Fibroblast of lung (primary cell): ENCODE data around the gene SESN1. TPM values are rescaled to one million over a fixed set of nuclear protein-coding genes. Genes with fewer than 3 reads are reported as not detected.

Experiments
- DNase-seq, 2 donors: peaks; one replicate each; pipeline versions ENCODE4 v3.0.0 to v3.0.0-alpha.2; 2010; ENCODE audit warnings: low read depth in 2 of 2
- H2AFZ ChIP-seq: 2 replicates; pipeline ENCODE4 v1.5.1; 2012; ENCODE audit warnings: low read length, control low read depth, inconsistent platforms
- H3K27ac ChIP-seq: 2 replicates; pipeline ENCODE4 v1.5.1; 2011; ENCODE audit warnings: low read length, control low read depth; ENCODE audit not compliant: insufficient read depth
- H3K27me3 ChIP-seq: 2 replicates; pipeline ENCODE4 v1.5.1; 2011; ENCODE audit warnings: mild to moderate bottlenecking, low read length; ENCODE audit not compliant: control insufficient read depth, insufficient read depth
- H3K36me3 ChIP-seq: 2 replicates; pipeline ENCODE4 v1.5.1; 2011; ENCODE audit warnings: low read length; ENCODE audit not compliant: control insufficient read depth, insufficient read depth
- H3K4me1 ChIP-seq: 2 replicates; pipeline ENCODE4 v1.5.1; 2011; ENCODE audit warnings: low read length; ENCODE audit not compliant: control insufficient read depth, insufficient read depth; ENCODE audit errors: extremely low read depth
- H3K4me2 ChIP-seq: 2 replicates; pipeline ENCODE4 v1.5.1; 2011; ENCODE audit warnings: low read length, control low read depth; ENCODE audit not compliant: insufficient read depth; ENCODE audit errors: extremely low read depth
- H3K4me3 ChIP-seq, 4 experiments: fragments of 200-600 bp in 1 of 4; sonication (generic) in 1 of 4; replicated peaks in 1 of 4; 2 replicates each; pipeline ENCODE4 v1.5.1; 2011 to 2016; ENCODE audit warnings: low read length in 4 of 4, low read depth in 3 of 4, mild to moderate bottlenecking in 3 of 4, control low read depth in 2 of 4, inconsistent platforms in 1 of 4, mixed read lengths in 1 of 4; ENCODE audit not compliant: insufficient read depth in 1 of 4; ENCODE audit errors: control extremely low read depth in 1 of 4
- H3K79me2 ChIP-seq: 2 replicates; pipeline ENCODE4 v1.5.1; 2012; ENCODE audit warnings: mild to moderate bottlenecking, low read length, inconsistent platforms; ENCODE audit not compliant: control insufficient read depth, insufficient read depth
- H3K9ac ChIP-seq: 2 replicates; pipeline ENCODE4 v1.5.1; 2011; ENCODE audit warnings: mild to moderate bottlenecking, low read length, control low read depth; ENCODE audit not compliant: insufficient read depth
- H3K9me3 ChIP-seq: 2 replicates; pipeline ENCODE4 v1.5.1; 2012; ENCODE audit warnings: low read depth, low read length; ENCODE audit not compliant: control insufficient read depth, insufficient read depth
- H4K20me1 ChIP-seq: 2 replicates; pipeline ENCODE4 v1.5.1; 2011; ENCODE audit warnings: low read length; ENCODE audit not compliant: control insufficient read depth, insufficient read depth; ENCODE audit errors: extremely low read depth
- CTCF ChIP-seq, 2 donors: IDR thresholded peaks in 1 of 2; conservative IDR thresholded peaks in 1 of 2; 1 replicate in 1 of 2; 2 replicates in 1 of 2; pipeline ENCODE4 v1.5.1; 2011 to 2012; ENCODE audit warnings: low read length in 2 of 2, control low read depth in 1 of 2, inconsistent platforms in 1 of 2, low read depth in 1 of 2, mild to moderate bottlenecking in 1 of 2
- EZH2 ChIP-seq: IDR thresholded peaks from 2 replicates; pipeline ENCODE4 v1.5.1; 2012; ENCODE audit warnings: low read length, control low read depth, mild to moderate bottlenecking; ENCODE audit errors: missing control alignments
- polyA plus RNA-seq, 2 donors: library from polyadenylated mRNA; depleted of rRNA in 1 of 2; stranded (reverse) in 1 of 2; unstranded in 1 of 2; fragments of >200 nt; gene quantifications; 2 replicates each; pipeline ENCODE4 v1.2.1, GENCODE V29; 2011 to 2012; ENCODE audit warnings: missing spikeins in 1 of 2
- total RNA-seq: library from RNA; depleted of rRNA; stranded (reverse); fragments of >200 nt; gene quantifications from 2 replicates; pipeline ENCODE4 v1.2.1, GENCODE V29; 2014

The SESN1 gene
- total and polyA plus RNA-seq, 2 donors (not counting 1 experiment from before 2014, with no cell fraction given) = 16.7 to 34.5 TPM

GRCh38 chr6:108958900-108959770, 135.5 kb downstream of the SESN1 start:
- no peak for TF ChIP-seq CTCF (conservative IDR thresholded peaks at IDR 0.05 in 1 of 2, IDR thresholded peaks at IDR 0.05 in 1 of 2; ENCODE audit: low read depth in 1 of 2, low read length in 2 of 2)
- TF ChIP-seq EZH2 = no peak
- no peak overlapping the region for H3K4me3 ChIP-seq
- H3K27ac ChIP-seq = no peak overlapping the region
- no peaks in the 10 kb centered on the region for H3K79me2 ChIP-seq
- H3K9me3 ChIP-seq = no peaks in the 10 kb centered on the region
- H2AFZ ChIP-seq = no peak overlapping the region
- no peak overlapping the region for H3K4me2 ChIP-seq
- no peaks in the 10 kb centered on the region for H3K4me1 ChIP-seq
- no peaks in the 10 kb centered on the region for H3K27me3 ChIP-seq
- no peak for DNase-seq
- H3K9ac ChIP-seq = no peak overlapping the region
- no peaks in the 10 kb centered on the region for H4K20me1 ChIP-seq
- H3K36me3 ChIP-seq = no peaks in the 10 kb centered on the region

- H3K27me3 ChIP-seq = no peaks in the 10 kb centered on the region
- H3K9ac ChIP-seq = no peak overlapping the region
- H3K79me2 ChIP-seq = no peaks in the 10 kb centered on the region
- H3K27ac ChIP-seq = no peak overlapping the region
- H3K4me1 ChIP-seq = no peaks in the 10 kb centered on the region
- no peak overlapping the region for H3K4me2 ChIP-seq
- DNase-seq = no peak
- H3K9me3 ChIP-seq = no peaks in the 10 kb centered on the region
- H3K4me3 ChIP-seq = no peak overlapping the region
- H4K20me1 ChIP-seq = no peaks in the 10 kb centered on the region
- no peaks in the 10 kb centered on the region for H3K36me3 ChIP-seq
- TF ChIP-seq CTCF (conservative IDR thresholded peaks at IDR 0.05 in 1 of 2, IDR thresholded peaks at IDR 0.05 in 1 of 2; ENCODE audit: low read depth in 1 of 2, low read length in 2 of 2) (no peak), EZH2 (no peak)
- H2AFZ ChIP-seq = no peak overlapping the region
These were observed 137.4 kb downstream of the SESN1 start for GRCh38 chr6:108957221-108957620.

DNA sequence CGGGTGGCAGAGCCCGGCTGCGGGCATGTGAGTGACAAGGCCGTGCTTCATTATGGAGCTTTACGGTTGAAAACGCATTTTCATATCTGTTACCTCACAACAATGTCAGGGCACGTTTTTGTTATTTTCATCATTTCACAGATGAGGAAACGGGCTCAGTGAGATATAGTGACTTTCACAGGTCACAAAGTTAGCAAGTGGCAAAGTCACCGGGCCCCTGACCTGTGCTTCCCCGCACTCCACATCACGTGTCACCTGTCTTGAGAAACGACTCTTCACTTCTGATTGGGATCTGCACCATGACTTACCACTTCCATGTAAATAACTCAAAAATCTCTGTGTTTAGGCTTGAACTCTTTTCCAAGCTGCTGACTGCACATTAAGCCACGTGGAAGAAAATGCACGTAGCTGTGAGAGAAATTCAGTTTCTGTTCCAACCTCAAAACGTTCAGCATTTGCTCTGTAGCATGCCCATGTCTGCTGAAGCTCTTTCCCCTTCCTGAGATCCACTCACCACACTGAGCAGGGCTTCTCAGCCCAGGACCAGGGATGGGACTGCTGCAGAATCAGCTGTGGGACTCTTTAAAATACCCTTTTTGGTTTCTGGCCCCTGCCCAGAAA, 139.2 kb downstream of the SESN1 start:
- H3K4me3 ChIP-seq = no peak overlapping the region
- H3K4me1 ChIP-seq = peaks cover 4% of the 10 kb centered on the region
- H2AFZ ChIP-seq = no peak overlapping the region
- H3K9me3 ChIP-seq = no peaks in the 10 kb centered on the region
- no peaks in the 10 kb centered on the region for H3K36me3 ChIP-seq
- no peaks in the 10 kb centered on the region for H3K79me2 ChIP-seq
- no peak for DNase-seq
- H3K9ac ChIP-seq = no peak overlapping the region
- no peak overlapping the region for H3K4me2 ChIP-seq
- H3K27ac ChIP-seq = no peak overlapping the region
- no peak for TF ChIP-seq EZH2
- no peak for TF ChIP-seq CTCF (conservative IDR thresholded peaks at IDR 0.05 in 1 of 2, IDR thresholded peaks at IDR 0.05 in 1 of 2; ENCODE audit: low read depth in 1 of 2, low read length in 2 of 2)
- H4K20me1 ChIP-seq = no peaks in the 10 kb centered on the region
- no peaks in the 10 kb centered on the region for H3K27me3 ChIP-seq
